HEK293 (cell line): Measurements from ENCODE around the gene HLF.

Source experiments
- CTCF ChIA-PET: fragments of 350-600 bp; formaldehyde crosslinking; extraction: SDS; loops from one replicate; lab custom pipeline; 2021; ENCODE audit warnings: antibody characterized with exemption; lab: Yijun Ruan, JAX
- POLR2A ChIA-PET: fragments of 300-600 bp; formaldehyde crosslinking; extraction: SDS; loops from one replicate; lab custom pipeline; 2020; ENCODE audit warnings: antibody characterized with exemption, inconsistent platforms; lab: Yijun Ruan, JAX
- H3K27ac ChIP-seq: fragments of 200-500 bp; sonication (Bioruptor generic); 2 replicates; pipeline ENCODE4 v1.5.1; 2014; ENCODE audit warnings: low read depth, low read length, control low read depth, inconsistent platforms; ENCODE audit errors: extremely low read depth
- H3K36me3 ChIP-seq, 2 experiments: fragments of 200-500 bp in 1 of 2; sonication (Bioruptor generic) in 1 of 2; 1 replicate in 1 of 2; 2 replicates in 1 of 2; pipeline ENCODE4 v1.5.1; 2014 to 2017; ENCODE audit warnings: inconsistent platforms in 2 of 2, low read length in 2 of 2; ENCODE audit not compliant: control insufficient read depth in 2 of 2, insufficient read depth in 1 of 2
- H3K4me1 ChIP-seq: fragments of 200-500 bp; sonication (Bioruptor generic); 2 replicates; pipeline ENCODE4 v1.5.1; 2014; ENCODE audit warnings: mild to moderate bottlenecking, low read length, inconsistent platforms; ENCODE audit not compliant: control insufficient read depth, insufficient read depth
- H3K4me3 ChIP-seq: 2 replicates; pipeline ENCODE4 v1.5.1; 2011; ENCODE audit warnings: low read depth, mild to moderate bottlenecking, control low read depth, low read length, moderate library complexity
- H3K9me3 ChIP-seq: fragments of 200-500 bp; sonication (Bioruptor generic); 2 replicates; pipeline ENCODE4 v1.5.1; 2014; ENCODE audit warnings: low read depth, low read length, inconsistent platforms; ENCODE audit not compliant: control insufficient read depth, insufficient read depth
- MZF1 ChIP-seq: fragments of 450-650 bp; formaldehyde crosslinking; IDR thresholded peaks from 2 replicates; pipeline ENCODE4 v1.5.1; 2017; ENCODE audit warnings: missing biosample characterization, missing genetic modification characterization, borderline replicate concordance
- REST ChIP-seq: fragments of 450-650 bp; formaldehyde crosslinking; IDR thresholded peaks from 2 replicates; pipeline ENCODE4 v1.5.1; 2016; ENCODE audit warnings: missing biosample characterization, missing genetic modification characterization
- TCF7L2 ChIP-seq: IDR thresholded peaks from 2 replicates; pipeline ENCODE4 v1.6.1; 2011; ENCODE audit warnings: low read depth, mild to moderate bottlenecking, inconsistent platforms, low read length, moderate library complexity, borderline replicate concordance
- ZBTB10 ChIP-seq: fragments of 450-650 bp; formaldehyde crosslinking; IDR thresholded peaks from 2 replicates; pipeline ENCODE4 v1.5.1; 2016; ENCODE audit warnings: missing biosample characterization, missing genetic modification characterization
- ZBTB7A ChIP-seq: fragments of 450-650 bp; formaldehyde crosslinking; IDR thresholded peaks from 2 replicates; pipeline ENCODE4 v1.5.1; 2016; ENCODE audit warnings: low read depth, missing biosample characterization, missing genetic modification characterization
- ZNF146 ChIP-seq: fragments of 450-650 bp; formaldehyde crosslinking; IDR thresholded peaks from 2 replicates; pipeline ENCODE4 v1.5.1; 2016; ENCODE audit warnings: missing biosample characterization, missing genetic modification characterization
- ZNF19 ChIP-seq: fragments of 450-650 bp; formaldehyde crosslinking; IDR thresholded peaks from 2 replicates; pipeline ENCODE4; 2016; ENCODE audit warnings: missing biosample characterization, missing genetic modification characterization, low read depth
- ZNF221 ChIP-seq: fragments of 450-650 bp; formaldehyde crosslinking; IDR thresholded peaks from 2 replicates; pipeline ENCODE4 v1.5.1; 2017; ENCODE audit warnings: missing biosample characterization, missing genetic modification characterization, borderline replicate concordance
- ZNF266 ChIP-seq: fragments of 450-650 bp; formaldehyde crosslinking; IDR thresholded peaks from 2 replicates; pipeline ENCODE4 v1.5.1; 2016; ENCODE audit warnings: missing biosample characterization, missing genetic modification characterization, low read depth
- ZNF37A ChIP-seq: fragments of 450-650 bp; IDR thresholded peaks from 2 replicates; pipeline ENCODE4 v1.5.1; 2018; ENCODE audit warnings: missing biosample characterization, missing genetic modification characterization
- ZNF423 ChIP-seq: fragments of 450-650 bp; formaldehyde crosslinking; IDR thresholded peaks from 2 replicates; pipeline ENCODE4 v1.5.1; 2016; ENCODE audit warnings: missing biosample characterization, missing genetic modification characterization
- ZNF449 ChIP-seq: fragments of 450-650 bp; formaldehyde crosslinking; IDR thresholded peaks from 2 replicates; pipeline ENCODE4 v1.5.1; 2017; ENCODE audit warnings: missing biosample characterization, mild to moderate bottlenecking, missing genetic modification characterization, moderate library complexity
- ZNF510 ChIP-seq: fragments of 450-650 bp; formaldehyde crosslinking; IDR thresholded peaks from 2 replicates; pipeline ENCODE4 v1.5.1; 2018; ENCODE audit warnings: mild to moderate bottlenecking, missing genetic modification characterization, missing biosample characterization; ENCODE audit not compliant: insufficient replicate concordance
- ZNF580 ChIP-seq: fragments of 450-650 bp; formaldehyde crosslinking; IDR thresholded peaks from 2 replicates; pipeline ENCODE4 v1.5.1; 2016; ENCODE audit warnings: missing biosample characterization, missing genetic modification characterization
- ZNF610 ChIP-seq: fragments of 450-650 bp; formaldehyde crosslinking; IDR thresholded peaks from 2 replicates; pipeline ENCODE4 v1.5.1; 2016; ENCODE audit warnings: missing biosample characterization, missing genetic modification characterization, borderline replicate concordance
- ZNF654 ChIP-seq: fragments of 450-650 bp; formaldehyde crosslinking; IDR thresholded peaks from 2 replicates; pipeline ENCODE4 v1.5.1; 2016; ENCODE audit warnings: low read depth, missing biosample characterization, missing genetic modification characterization
- ZNF830 ChIP-seq: fragments of 450-650 bp; IDR thresholded peaks from 2 replicates; pipeline ENCODE4 v1.5.0; 2018; ENCODE audit warnings: missing biosample characterization, missing genetic modification characterization, low read depth, mild to moderate bottlenecking, moderate library complexity
- ZSCAN4 ChIP-seq: fragments of 450-650 bp; formaldehyde crosslinking; IDR thresholded peaks from 2 replicates; pipeline ENCODE4 v1.5.1; 2017; ENCODE audit warnings: missing biosample characterization, missing genetic modification characterization

Gene HLF

GRCh38 chr17:55314784-55315491 lies 50.2 kb downstream of the HLF start:
- no peak overlapping the region for H3K4me3 ChIP-seq
- no peaks in the 10 kb centered on the region for H3K9me3 ChIP-seq
- POLR2A ChIA-PET, result no interaction called here
- no peak overlapping the region for H3K27ac ChIP-seq
- CTCF ChIA-PET, result no interaction called here
- H3K36me3 ChIP-seq, result no peaks in the 10 kb centered on the region
- no peaks in the 10 kb centered on the region for H3K4me1 ChIP-seq
- TF ChIP-seq ZNF266 (no peak), ZNF423 (tag by site-specific recombination) (no peak), ZNF37A (tag by site-specific recombination) (no peak), ZNF221 (tag by site-specific recombination) (no peak), MZF1 (no peak), ZNF830 (no peak), ZBTB7A (tag by site-specific recombination) (no peak), ZNF580 (tag by site-specific recombination) (no peak), TCF7L2 (no peak), ZNF610 (tag by site-specific recombination) (no peak), ZNF449 (tag by site-specific recombination) (no peak), ZNF510 (no peak), REST (tag by site-specific recombination) (no peak), ZSCAN4 (tag by site-specific recombination) (no peak), ZNF146 (no peak), ZNF19 (no peak), ZBTB10 (tag by site-specific recombination) (no peak), ZNF654 (no peak)
